K562 (cell line): ENCODE measurements around the gene CYP17A1. TPM values are rescaled to one million over a fixed set of nuclear protein-coding genes. Genes with fewer than 3 reads are reported as not detected.

Source experiments
- ATAC-seq: fragments of 200-7000 bp; cut with Tn5 transposase; 3 replicates; pipeline ENCODE4 v1.9.1; 2020; ENCODE audit warnings: moderate library complexity
- BruUV-seq: library from RNA; stranded (reverse); fragments of 400-500 nt; replicated peaks from 2 replicates; lab custom pipeline; 2021; lab: Mats Ljungman, UMichigan
- CTCF ChIA-PET: fragments of 300-600 bp; formaldehyde crosslinking; extraction: SDS; loops from one replicate; lab custom pipeline; 2021; ENCODE audit warnings: low intra/inter-chr PET ratio; lab: Yijun Ruan, JAX
- POLR2A ChIA-PET: fragments of 300-600, 350-650 bp; sonication (Branson Sonifier 250); formaldehyde crosslinking; extraction: SDS; loops from one replicate; lab custom pipeline; 2021; ENCODE audit warnings: antibody characterized with exemption, inconsistent platforms; lab: Yijun Ruan, JAX
- DNase-seq, 4 experiments: peaks; one replicate each; pipeline versions ENCODE4 v3.0.0 to v3.0.0-alpha.2; 2011 to 2018; ENCODE audit warnings: low spot score in 3 of 4, mixed read lengths in 3 of 4; ENCODE audit errors: extremely low read depth in 1 of 4
- FAIRE-seq: peaks from 2 replicates; lab custom pipeline; 2011; peaks lifted over from hg19 to GRCh38; lab: Jason Lieb, UNC
- H2AFZ ChIP-seq: 2 replicates; pipeline ENCODE4 v1.6.0; 2011; ENCODE audit warnings: low read depth, low read length, control low read depth, inconsistent platforms
- H3K27ac ChIP-seq: fragments of 200-600 bp; 3 replicates; pipeline ENCODE4 v1.8.0; 2011; ENCODE audit warnings: low read depth, mild to moderate bottlenecking, control low read depth, inconsistent platforms, low read length, moderate library complexity, mixed read lengths; ENCODE audit errors: extremely low read depth
- H3K27me3 ChIP-seq, 2 experiments: fragments of 300-600 bp in 1 of 2; 2 replicates in 1 of 2; 3 replicates in 1 of 2; pipeline versions ENCODE4 v1.6.0 to v1.8.0; 2011; ENCODE audit warnings: inconsistent platforms in 2 of 2, low read length in 2 of 2, mild to moderate bottlenecking in 1 of 2, mixed read lengths in 1 of 2, moderate library complexity in 1 of 2; ENCODE audit not compliant: control insufficient read depth in 2 of 2, insufficient read depth in 2 of 2
- H3K36me3 ChIP-seq: fragments of 300-600 bp; 3 replicates; pipeline ENCODE4 v1.8.0; 2011; ENCODE audit warnings: mild to moderate bottlenecking, low read length, inconsistent platforms; ENCODE audit not compliant: control insufficient read depth, insufficient read depth
- H3K4me1 ChIP-seq, 2 experiments: fragments of 200-600 bp in 1 of 2; replicated peaks in 1 of 2; 2 replicates in 1 of 2; 3 replicates in 1 of 2; pipeline versions ENCODE4 v1.5.1 to v1.8.0; 2011; ENCODE audit warnings: inconsistent platforms in 2 of 2, low read length in 2 of 2, mild to moderate bottlenecking in 1 of 2, mixed read lengths in 1 of 2, moderate library complexity in 1 of 2; ENCODE audit not compliant: control insufficient read depth in 2 of 2, insufficient read depth in 2 of 2
- H3K4me2 ChIP-seq: 2 replicates; pipeline ENCODE4 v1.6.1; 2011; ENCODE audit warnings: low read length, control low read depth, inconsistent platforms, mixed read lengths; ENCODE audit not compliant: insufficient read depth
- H3K4me3 ChIP-seq: fragments of 200-600 bp; sonication (generic), shearing (Covaris generic); 2 replicates; pipeline ENCODE4 v1.5.1; 2016; ENCODE audit warnings: control low read depth, inconsistent platforms
- H3K79me2 ChIP-seq: fragments of 200-600 bp; 3 replicates; pipeline ENCODE4 v1.8.0; 2011; ENCODE audit warnings: low read length, inconsistent platforms; ENCODE audit not compliant: control insufficient read depth, insufficient read depth
- H3K9ac ChIP-seq, 2 experiments: 2 replicates each; pipeline versions ENCODE4 v1.6.0 to v1.6.1; 2011; ENCODE audit warnings: low read depth in 2 of 2, low read length in 2 of 2, control low read depth in 1 of 2, inconsistent platforms in 1 of 2, mild to moderate bottlenecking in 1 of 2, mixed read lengths in 1 of 2; ENCODE audit not compliant: insufficient read depth in 1 of 2
- H3K9me1 ChIP-seq: one replicate; pipeline ENCODE4 v1.6.0; 2011; ENCODE audit warnings: inconsistent platforms, mild to moderate bottlenecking, low read length, moderate library complexity; ENCODE audit not compliant: control insufficient read depth, insufficient read depth
- H3K9me3 ChIP-seq: replicated peaks from 2 replicates; pipeline ENCODE4 v1.5.1; 2011; ENCODE audit warnings: low read depth, low read length, inconsistent platforms; ENCODE audit not compliant: control insufficient read depth, insufficient read depth
- H4K20me1 ChIP-seq: replicated peaks from 2 replicates; pipeline ENCODE4 v1.6.1; 2011; ENCODE audit warnings: low read length, inconsistent platforms, mixed read lengths; ENCODE audit not compliant: control insufficient read depth, insufficient read depth
- FOXA1 ChIP-seq: fragments of 450-650 bp; IDR thresholded peaks from 2 replicates; pipeline ENCODE4 v1.6.1; 2016; ENCODE audit warnings: mild to moderate bottlenecking, borderline replicate concordance
- KLF13 ChIP-seq: fragments of 450-650 bp; IDR thresholded peaks from 2 replicates; pipeline ENCODE4 v1.6.1; 2016; ENCODE audit warnings: missing genetic modification characterization, low read depth, mild to moderate bottlenecking, missing compliant biosample characterization, moderate library complexity, borderline replicate concordance
- NCOA2 ChIP-seq, 2 experiments: fragments of 450-650 bp; IDR thresholded peaks; 2 replicates each; pipeline ENCODE4 v1.6.1; 2018; ENCODE audit warnings: mild to moderate bottlenecking in 2 of 2, moderate library complexity in 1 of 2; ENCODE audit not compliant: partially characterized antibody in 2 of 2
- SPI1 ChIP-seq: IDR thresholded peaks from 2 replicates; pipeline ENCODE4 v1.6.1; 2011; ENCODE audit warnings: low read depth, low read length, control low read depth, borderline replicate concordance
- ZNF133 ChIP-seq: fragments of 250-450 bp; sonication (Bioruptor Pico); IDR thresholded peaks from 2 replicates; pipeline ENCODE4 v1.4.0; 2020; ENCODE audit warnings: mild to moderate bottlenecking
- ZNF23 ChIP-seq: fragments of 250-450 bp; sonication (Bioruptor Pico); IDR thresholded peaks from 2 replicates; pipeline ENCODE4 v1.4.0; 2020; ENCODE audit warnings: mild to moderate bottlenecking
- WGBS: fragments of 100-300 bp; shearing (Covaris generic); methylation state at CpG from one replicate; pipeline ENCODE4 v1.1.6; 2016; ENCODE audit warnings: low coverage, mixed read lengths; ENCODE audit not compliant: insufficient coverage; ENCODE audit errors: missing lambda C conversion rate; 5-methylcytosine and 5-hydroxymethylcytosine counted together
- in situ Hi-C: fragments of 300-500 bp; cut with MboI; formaldehyde crosslinking; loops from 4 replicates; pipeline ENCODE4 v1.15.0; 2018; ENCODE audit warnings: inconsistent platforms, mixed read lengths
- intact Hi-C: fragments of 100-400 bp; cut with micrococcal nuclease; formaldehyde crosslinking; loops from 2 replicates; pipeline ENCODE4 v1.14.2; 2022
- polyA plus RNA-seq, 8 experiments: library from polyadenylated mRNA; depleted of rRNA in 4 of 8; stranded (reverse) in 5 of 8; unstranded in 3 of 8; fragments of >200 nt; fragmentation: Nextera tagmentation in 2 of 8; fragmentation: Illumina TruSeq in 1 of 8; extraction: Ambion mirVana in 2 of 8; extraction: Trizol in 1 of 8; gene quantifications; 2 replicates each; pipeline versions ENCODE4 v1.2.1 to v1.2.3, GENCODE V29; 2011 to 2014; ENCODE audit warnings: inconsistent platforms in 1 of 8, missing spikeins in 1 of 8
- total RNA-seq, 7 experiments: library from RNA; depleted of rRNA in 6 of 7; stranded (reverse); fragments of >200 nt in 6 of 7; fragmentation: Illumina TruSeq in 2 of 7; extraction: Trizol in 2 of 7; gene quantifications; 2 replicates each; pipeline versions ENCODE4 v1.2.1 to v1.2.3, GENCODE V29; 2011 to 2021; ENCODE audit warnings: low replicate concordance in 1 of 7

Gene CYP17A1
- total and polyA plus RNA-seq, 9 of the 15 experiments (the other 6 are each of a cell fraction or from before 2014, with no cell fraction given), result 2.3 TPM; not detected in 8

- Histone ChIP-seq H3K79me2 (no peaks in the 10 kb centered on the region; the same call in 2 of the 3 replicates), H4K20me1 (no peaks in the 10 kb centered on the region), H3K9ac (no peak overlapping the region; a peak in 1 of 4 replicates), H3K27ac (no peak overlapping the region), H3K4me1 (peaks cover 26 to 39% of the 10 kb centered on the region in 2 experiments), H3K4me3 (no peak overlapping the region), H3K36me3 (peaks cover 36% of the 10 kb centered on the region; the same call in 2 of the 3 replicates), H3K27me3 (no peaks in the 10 kb centered on the region), H3K4me2 (no peak overlapping the region), H2AFZ (no peak overlapping the region), H3K9me1 (peaks cover 2% of the 10 kb centered on the region), H3K9me3 (no peaks in the 10 kb centered on the region)
- intact Hi-C loops (loop anchor here (5.0 kb wide), 1 partner anchor 50 kb away; no protein-coding TSS in a partner anchor), in situ Hi-C loops (no loop called here)
- WGBS, result 61% methylated on average over 8 of the region's 9 CpGs
- FAIRE-seq (no peak), DNase-seq (no peak), ATAC-seq (no peak)
- ChIA-PET POLR2A (interaction anchor here (0.7 kb wide), 1 partner anchor 16 kb away, joined by 3 read pairs; no protein-coding TSS in a partner anchor), CTCF (no interaction called here)
- TF ChIP-seq FOXA1, result no peak
- no peak for TF ChIP-seq ZNF23 (CRISPR knock-in tag)
- peak; percentile 80 for TF ChIP-seq SPI1
- TF ChIP-seq ZNF133, result no peak
- TF ChIP-seq KLF13 (tag), result no peak
- TF ChIP-seq NCOA2 (IDR thresholded peaks at IDR 0.05; ENCODE audit: partially characterized antibody in 2 of 2), result no peak
- BruUV-seq, result no TSS peak
These were observed 24.9 kb downstream of the CYP17A1 start for GRCh38 chr10:102812231-102812876.
